DND-41 (cell line): ENCODE measurements around the gene FBXW10B.

ENCODE experiments used
- CTCF ChIP-seq: IDR thresholded peaks from 2 replicates; pipeline ENCODE4 v1.5.1; 2012; ENCODE audit warnings: borderline replicate concordance, low read length, moderate library complexity, mild to moderate bottlenecking; ENCODE audit not compliant: poor library complexity, severe bottlenecking; ENCODE audit errors: extremely low read depth
- EZH2 ChIP-seq: IDR thresholded peaks from 3 replicates; pipeline ENCODE4 v1.6.1; 2012; ENCODE audit warnings: borderline replicate concordance, low read depth, mild to moderate bottlenecking, moderate library complexity, low read length, inconsistent platforms; ENCODE audit not compliant: severe bottlenecking

GRCh38 chr17:15652960-15653359 lies 33.5 kb upstream of the FBXW10B start:
- TF ChIP-seq CTCF (no peak), EZH2 (no peak)
